Measurements from ENCODE around the gene SPDYA.

DNA sequence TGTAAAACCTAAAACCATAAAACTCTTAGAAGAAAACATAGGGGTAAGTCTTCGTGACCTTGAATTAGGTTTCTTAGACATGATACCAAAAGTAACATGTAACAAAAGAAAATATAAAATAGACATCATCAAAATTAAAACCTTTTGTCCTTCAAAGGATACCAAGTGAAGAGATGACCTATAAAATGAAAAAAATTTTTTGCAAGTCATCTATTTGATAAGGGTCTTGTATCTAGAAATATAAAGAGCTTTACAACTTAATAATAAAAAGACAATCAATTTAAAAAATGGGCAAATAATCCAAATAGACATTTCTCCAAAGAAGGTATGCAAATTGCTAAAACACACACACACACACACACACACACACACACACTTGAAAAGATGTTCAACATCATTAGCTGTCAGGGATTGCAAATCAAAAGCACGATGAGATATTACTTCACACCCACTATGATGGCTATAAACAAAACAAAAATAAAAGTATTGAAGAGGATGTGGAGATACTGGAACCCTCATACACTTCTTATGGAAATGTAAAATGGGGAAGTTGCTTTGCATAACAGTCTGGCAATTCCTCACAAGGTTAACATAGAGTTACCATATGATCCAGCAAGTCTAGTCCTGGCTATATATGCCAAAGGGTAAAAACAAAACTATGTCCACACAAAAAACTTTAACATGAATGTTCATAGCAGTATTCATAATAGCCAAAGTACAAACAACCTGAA, 23.3 kb downstream of the SPDYA start:
- TF ChIP-seq, protein P1, sequence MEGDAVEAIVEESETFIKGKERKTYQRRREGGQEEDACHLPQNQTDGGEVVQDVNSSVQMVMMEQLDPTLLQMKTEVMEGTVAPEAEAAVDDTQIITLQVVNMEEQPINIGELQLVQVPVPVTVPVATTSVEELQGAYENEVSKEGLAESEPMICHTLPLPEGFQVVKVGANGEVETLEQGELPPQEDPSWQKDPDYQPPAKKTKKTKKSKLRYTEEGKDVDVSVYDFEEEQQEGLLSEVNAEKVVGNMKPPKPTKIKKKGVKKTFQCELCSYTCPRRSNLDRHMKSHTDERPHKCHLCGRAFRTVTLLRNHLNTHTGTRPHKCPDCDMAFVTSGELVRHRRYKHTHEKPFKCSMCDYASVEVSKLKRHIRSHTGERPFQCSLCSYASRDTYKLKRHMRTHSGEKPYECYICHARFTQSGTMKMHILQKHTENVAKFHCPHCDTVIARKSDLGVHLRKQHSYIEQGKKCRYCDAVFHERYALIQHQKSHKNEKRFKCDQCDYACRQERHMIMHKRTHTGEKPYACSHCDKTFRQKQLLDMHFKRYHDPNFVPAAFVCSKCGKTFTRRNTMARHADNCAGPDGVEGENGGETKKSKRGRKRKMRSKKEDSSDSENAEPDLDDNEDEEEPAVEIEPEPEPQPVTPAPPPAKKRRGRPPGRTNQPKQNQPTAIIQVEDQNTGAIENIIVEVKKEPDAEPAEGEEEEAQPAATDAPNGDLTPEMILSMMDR (IDR thresholded peaks at IDR 0.05; ENCODE audit: low read depth, low read length): no peak
- no peak for TF ChIP-seq POLR2A (IDR thresholded peaks at IDR 0.05; ENCODE audit: extremely low read depth, insufficient read length)
